Stimulated activated CD8-positive, alpha-beta memory T cell treated with anti-CD3 and anti-CD28 coated beads, Interleukin-4, amount 100 ng/mL, for 24 hours (primary cell): Measurements from ENCODE around the gene MRPL58.
"Not testable (repeated sequence)": the region's sequence is repeated elsewhere in the genome, so short reads cannot be mapped to it uniquely, and the experiment has no call there.

Experiments
- DNase-seq: peaks from one replicate; pipeline ENCODE4 v3.0.0-alpha.2; 2020; ENCODE audit warnings: low read depth

MRPL58 gene

GRCh38 chr17:74987909-74988711 lies 24.4 kb upstream of the MRPL58 start:
- peak; percentile 1 for DNase-seq

- no peak for DNase-seq
Observed at GRCh38 chr17:74990581-74991105, 21.8 kb upstream of the MRPL58 start.

DNA sequence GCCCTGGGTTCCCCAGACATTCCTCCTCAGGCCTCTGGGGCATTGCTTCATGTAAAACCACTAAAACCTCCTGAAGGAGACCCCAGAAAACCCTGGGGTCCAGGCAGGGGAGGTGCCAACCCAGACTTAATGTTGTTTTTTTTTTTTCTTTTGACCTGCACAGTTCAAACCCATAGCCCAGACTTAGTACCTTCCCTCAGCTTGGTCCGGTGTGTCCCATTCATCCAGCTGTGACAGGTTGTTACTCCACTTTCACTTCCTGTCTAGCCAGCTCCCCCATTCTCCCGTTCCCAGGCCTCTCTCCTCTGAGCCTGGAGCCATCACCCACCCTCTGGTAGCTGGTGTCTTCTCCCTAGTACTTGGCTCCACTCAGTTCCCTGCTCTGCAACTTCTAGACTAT lies 20.2 kb upstream of the MRPL58 start:
- no peak for DNase-seq

DNA sequence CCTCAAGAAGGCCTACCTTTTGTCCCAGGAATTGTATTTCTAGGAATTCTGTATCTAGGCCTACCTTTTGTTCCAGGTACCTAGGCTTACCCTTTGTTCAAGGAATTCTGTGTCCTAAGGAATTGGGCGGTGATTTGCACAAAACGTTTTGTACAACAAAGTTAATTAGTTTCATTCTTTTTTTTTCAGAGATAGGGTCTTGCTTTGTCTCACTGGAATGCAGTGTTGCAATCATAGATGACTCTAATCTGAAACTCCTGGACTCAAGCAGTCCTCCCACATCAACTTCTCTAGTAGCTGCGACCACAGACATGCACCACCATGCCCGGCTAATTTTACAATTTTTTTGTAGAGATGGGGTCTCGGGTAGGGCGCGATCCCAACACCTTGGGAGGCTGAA lies 18.0 kb upstream of the MRPL58 start:
- no peak for DNase-seq

GRCh38 chr17:74995847-74996246 lies 16.6 kb upstream of the MRPL58 start:
- DNase-seq = no peak

GRCh38 chr17:74998783-74999182 lies 13.7 kb upstream of the MRPL58 start:
- DNase-seq = no peak

GRCh38 chr17:74999523-74999922 lies 12.9 kb upstream of the MRPL58 start:
- DNase-seq = no peak

GRCh38 chr17:75001915-75002843 lies 10.3 kb upstream of the MRPL58 start:
- DNase-seq = no peak

DNA sequence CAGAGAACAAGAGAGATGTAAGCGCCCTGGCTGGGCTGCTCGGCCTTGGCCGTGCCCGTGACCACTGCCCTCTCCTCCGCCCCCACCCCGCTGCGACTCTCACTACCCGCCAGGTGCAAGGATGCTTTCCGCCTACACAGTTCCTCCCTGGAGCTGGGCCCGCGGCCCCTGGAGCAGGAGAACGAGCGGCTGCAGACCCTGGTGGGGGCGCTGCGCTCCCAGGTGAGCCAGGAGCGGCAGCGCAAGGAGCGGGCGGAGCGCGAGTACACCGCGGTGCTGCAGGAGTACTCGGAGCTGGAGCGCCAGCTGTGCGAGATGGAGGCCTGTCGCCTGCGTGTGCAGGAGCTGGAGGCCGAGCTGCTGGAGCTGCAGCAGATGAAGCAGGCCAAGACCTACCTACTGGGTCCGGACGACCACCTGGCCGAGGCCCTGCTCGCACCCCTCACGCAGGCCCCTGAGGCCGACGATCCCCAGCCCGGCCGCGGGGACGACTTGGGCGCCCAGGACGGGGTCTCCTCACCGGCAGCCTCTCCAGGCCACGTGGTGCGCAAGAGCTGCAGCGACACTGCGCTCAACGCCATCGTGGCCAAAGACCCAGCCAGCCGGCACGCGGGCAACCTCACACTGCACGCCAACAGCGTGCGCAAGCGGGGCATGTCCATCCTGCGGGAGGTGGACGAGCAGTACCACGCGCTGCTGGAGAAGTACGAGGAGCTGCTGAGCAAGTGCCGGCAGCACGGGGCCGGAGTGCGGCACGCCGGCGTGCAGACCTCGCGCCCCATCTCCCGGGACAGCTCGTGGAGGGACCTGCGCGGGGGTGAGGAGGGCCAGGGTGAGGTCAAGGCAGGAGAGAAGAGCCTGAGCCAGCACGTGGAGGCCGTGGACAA lies 9.2 kb upstream of the MRPL58 start:
- DNase-seq = no peak

- DNase-seq = no peak
Observed at GRCh38 chr17:75003957-75004355, 8.5 kb upstream of the MRPL58 start.

- no peak for DNase-seq
Observed at GRCh38 chr17:75004371-75004770, 8.1 kb upstream of the MRPL58 start.

DNA sequence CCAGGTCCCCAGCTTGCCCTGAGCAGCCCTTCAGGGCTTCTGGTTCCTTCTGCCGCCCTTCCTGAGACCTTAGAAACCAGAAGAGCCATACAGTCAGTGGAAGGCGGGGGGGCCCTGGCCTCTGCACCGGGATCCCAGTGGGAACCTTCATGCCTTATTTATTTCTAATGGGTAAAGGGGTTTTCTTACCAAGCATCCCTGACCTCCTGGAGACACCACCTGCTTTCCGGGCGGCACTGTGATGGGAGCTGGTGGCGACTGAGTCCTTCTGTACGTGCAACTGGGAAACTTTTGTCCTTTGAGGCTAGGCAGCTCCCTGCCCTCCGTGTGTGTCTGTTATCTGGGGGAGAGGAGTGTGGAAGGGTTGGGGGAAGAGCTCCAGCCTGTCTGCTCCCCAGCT lies 7.2 kb upstream of the MRPL58 start:
- DNase-seq = no peak

GRCh38 chr17:75006084-75006483 lies 6.4 kb upstream of the MRPL58 start:
- DNase-seq = not testable (repeated sequence)

DNA sequence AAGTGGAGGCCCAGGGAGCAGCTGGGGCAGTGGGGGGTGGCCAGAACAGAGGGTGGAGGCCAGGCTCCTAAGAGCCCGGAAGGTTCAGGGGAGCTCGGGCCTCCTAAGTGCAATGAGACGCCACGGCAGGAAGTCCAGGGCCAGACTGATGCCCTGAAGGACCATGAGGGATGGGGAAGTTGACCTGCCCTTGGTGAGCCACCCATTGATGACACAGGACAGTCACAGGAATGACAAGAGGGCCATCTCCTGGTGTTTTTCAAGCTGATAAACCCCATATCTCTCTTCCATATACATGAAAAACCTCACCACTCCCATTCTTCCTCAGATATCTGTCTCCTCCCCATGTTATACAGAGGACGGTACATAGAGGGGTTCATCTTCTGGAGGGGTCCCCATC lies 5.8 kb upstream of the MRPL58 start:
- DNase-seq = no peak

DNA sequence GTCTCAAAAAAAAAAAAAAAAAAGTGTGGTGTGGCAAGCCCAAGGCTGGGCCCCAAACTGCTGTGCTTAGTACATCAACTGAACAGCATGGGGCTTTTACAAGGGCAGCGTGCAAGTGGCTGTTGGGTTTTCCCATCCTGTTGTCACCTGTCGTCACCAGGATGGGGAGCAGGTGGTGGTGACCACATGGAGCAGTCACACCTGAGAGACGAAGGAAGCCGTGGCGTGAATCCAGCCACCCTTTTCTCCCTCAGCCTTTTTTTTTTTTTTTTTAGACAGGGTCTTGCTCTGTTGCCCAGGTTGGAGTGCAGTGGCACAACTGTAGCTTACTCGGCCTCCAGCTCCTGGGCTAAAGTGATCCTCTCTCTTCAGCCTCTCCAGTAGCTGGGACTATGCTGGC lies 4.1 kb upstream of the MRPL58 start:
- DNase-seq = no peak

DNA sequence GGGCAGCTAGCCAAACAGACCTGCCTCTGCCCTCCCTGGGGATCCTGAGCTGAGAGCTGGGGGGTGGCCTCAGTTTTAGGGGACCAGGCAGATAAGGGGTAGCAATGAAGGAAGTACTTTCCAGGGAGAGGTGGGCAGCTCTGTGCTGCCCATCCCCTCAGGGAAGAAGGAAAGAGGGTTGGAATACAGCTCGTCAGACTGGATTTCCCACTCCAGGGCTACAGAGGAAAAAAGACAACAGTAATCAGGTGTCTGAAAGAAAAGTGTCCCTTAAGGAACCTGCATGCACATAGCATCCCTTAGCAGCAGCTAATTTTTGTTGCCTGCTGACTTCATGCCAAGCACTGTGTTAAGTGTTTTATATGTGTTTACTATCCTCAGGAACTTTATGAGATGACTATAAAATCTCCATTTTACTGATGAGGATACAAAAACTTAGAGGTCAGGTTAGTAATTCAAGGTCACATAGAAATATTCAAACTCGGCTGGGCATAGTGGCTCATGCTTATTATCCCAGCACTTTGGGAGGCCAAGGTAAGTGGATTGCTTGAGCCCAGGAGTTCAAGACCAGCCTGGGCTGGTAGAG lies 3.2 kb upstream of the MRPL58 start:
- no peak for DNase-seq

GRCh38 chr17:75010683-75011400 lies 1.6 kb upstream of the MRPL58 start:
- no peak for DNase-seq

GRCh38 chr17:75011401-75012095 lies 922 bp upstream of the MRPL58 start:
- DNase-seq = no peak

DNA sequence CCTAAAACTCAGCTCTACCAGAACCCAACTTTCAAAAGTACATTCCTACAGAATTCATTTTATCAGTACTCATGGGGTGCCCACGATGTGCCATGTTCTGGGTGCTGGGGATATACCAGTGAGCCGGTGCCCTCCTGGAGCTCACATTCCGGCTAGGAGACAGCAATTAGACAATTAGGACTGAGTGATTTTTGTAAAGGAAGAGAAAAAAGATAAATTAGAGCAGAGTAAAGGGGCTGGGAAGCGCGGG lies 449 bp upstream of the MRPL58 start:
- no peak for DNase-seq

- DNase-seq = no peak
Observed at GRCh38 chr17:75013092-75013559, 656 bp downstream of the MRPL58 start.
